Right lobe of liver (tissue), 6 donors: ENCODE results near the gene DCTN1. TPM values are rescaled to one million over a fixed set of nuclear protein-coding genes. Genes with fewer than 3 reads are reported as not detected.

Experiments used
- ATAC-seq, 4 donors: fragments of 200-7000 bp; cut with Tn5 transposase; one replicate each; pipeline ENCODE4 v1.9.1; 2020; ENCODE audit warnings: mild to moderate bottlenecking in 4 of 4, moderate library complexity in 4 of 4
- DNase-seq, 3 donors: peaks; one replicate each; pipeline ENCODE4 v3.0.0-alpha.2; 2020
- H3K27ac ChIP-seq, 3 donors: fragments of 200-600 bp; one replicate each; pipeline ENCODE4 v1.8.0; 2022
- H3K27me3 ChIP-seq, 2 donors: fragments of 200-600 bp; one replicate each; pipeline ENCODE4 v1.8.0; 2022
- H3K36me3 ChIP-seq, 4 donors: fragments of 200-600 bp; sonication (generic) in 1 of 4; one replicate each; pipeline versions ENCODE4 v1.5.1 to v1.8.0; 2017 to 2022; ENCODE audit warnings: control low read depth in 1 of 4
- H3K4me1 ChIP-seq, 4 donors: fragments of 200-600 bp; sonication (generic) in 1 of 4; one replicate each; pipeline versions ENCODE4 v1.5.1 to v1.8.0; 2017 to 2022; ENCODE audit warnings: control low read depth in 1 of 4
- H3K4me3 ChIP-seq, 3 donors: fragments of 200-600 bp; one replicate each; pipeline ENCODE4 v1.8.0; 2022
- H3K9me3 ChIP-seq, 4 donors: fragments of 200-600 bp; sonication (generic) in 1 of 4; one replicate each; pipeline versions ENCODE4 v1.5.1 to v1.8.0; 2017 to 2022; ENCODE audit warnings: control low read depth in 1 of 4
- POLR2A ChIP-seq: fragments of 450-650 bp; IDR thresholded peaks from one replicate; pipeline ENCODE4 v1.6.1; 2017; ENCODE audit warnings: antibody characterized with exemption, mild to moderate bottlenecking
- WGBS: methylation state at CpG from one replicate; pipeline ENCODE4 v1.1.6; 2018; ENCODE audit warnings: low coverage, low lambda C conversion rate; ENCODE audit not compliant: insufficient coverage; ENCODE audit errors: missing lambda C conversion rate; 5-methylcytosine and 5-hydroxymethylcytosine counted together
- intact Hi-C, 2 donors: fragments of 100-400 bp; cut with DNase I; formaldehyde crosslinking; loops; one replicate each; pipeline versions ENCODE4 v1.11.2 to v1.14.1; 2022
- total RNA-seq, 6 experiments: library from RNA; depleted of rRNA in 2 of 6; stranded (reverse); fragments of >200 nt in 2 of 6; fragmentation: NEBNext Ultra II Directional in 3 of 6; extraction: Animal tissue kit (Norgen Biotek cat#: 25700) in 3 of 6; gene quantifications; one replicate each; pipeline versions ENCODE4 v1.1.0 to v1.2.4, GENCODE V29; 2016 to 2023
- TF ChIP-seq, protein P1 (sequence below), 4 donors: fragments of 200-600 bp in 3 of 4; fragments of 450-650 bp in 1 of 4; IDR thresholded peaks; one replicate each; pipeline versions ENCODE4 v1.5.1 to v1.8.0; 2016 to 2022; ENCODE audit warnings: antibody characterized with exemption in 4 of 4, mild to moderate bottlenecking in 2 of 4
- donor health status: DM: no; HTN: yes; CAD: no.
- donor health status: DM: no; HTN: no; CAD: no.
- donor health status: DM: no; HTN: no; CAD: no.
- donor health status: DM: no; HTN: yes; CAD: no.
- donor health status: DM: no; HTN: yes; CAD: no.

The DCTN1 gene
- total RNA-seq, 6 experiments from 2014 or later, result 33.7 to 47.9 (median 37.3) TPM

DNA sequence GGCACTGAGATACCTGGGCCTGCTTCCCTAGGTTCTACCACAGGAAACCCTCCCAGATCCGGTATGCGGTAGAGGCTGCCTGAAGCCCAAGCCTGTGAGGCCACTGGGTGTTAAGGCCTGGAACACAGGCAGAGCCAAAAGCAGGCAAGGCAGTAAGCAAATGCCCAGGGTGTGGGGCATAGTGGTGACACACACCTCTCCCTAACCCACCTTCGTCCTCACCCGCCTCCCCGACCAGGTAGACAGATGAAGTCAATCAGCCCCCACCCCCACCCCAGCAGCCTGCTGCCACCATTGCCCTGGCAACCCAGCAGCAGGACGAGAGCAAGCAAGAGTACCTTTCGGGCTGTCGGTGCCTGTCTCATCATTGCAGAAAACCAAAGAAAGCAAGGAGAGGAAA, 6.1 kb downstream of the DCTN1 start:
- H3K4me1 ChIP-seq, result no peaks in the 10 kb centered on the region
- no peak overlapping the region for H3K4me3 ChIP-seq
- H3K27ac ChIP-seq, result no peak overlapping the region
- TF ChIP-seq, protein P1, sequence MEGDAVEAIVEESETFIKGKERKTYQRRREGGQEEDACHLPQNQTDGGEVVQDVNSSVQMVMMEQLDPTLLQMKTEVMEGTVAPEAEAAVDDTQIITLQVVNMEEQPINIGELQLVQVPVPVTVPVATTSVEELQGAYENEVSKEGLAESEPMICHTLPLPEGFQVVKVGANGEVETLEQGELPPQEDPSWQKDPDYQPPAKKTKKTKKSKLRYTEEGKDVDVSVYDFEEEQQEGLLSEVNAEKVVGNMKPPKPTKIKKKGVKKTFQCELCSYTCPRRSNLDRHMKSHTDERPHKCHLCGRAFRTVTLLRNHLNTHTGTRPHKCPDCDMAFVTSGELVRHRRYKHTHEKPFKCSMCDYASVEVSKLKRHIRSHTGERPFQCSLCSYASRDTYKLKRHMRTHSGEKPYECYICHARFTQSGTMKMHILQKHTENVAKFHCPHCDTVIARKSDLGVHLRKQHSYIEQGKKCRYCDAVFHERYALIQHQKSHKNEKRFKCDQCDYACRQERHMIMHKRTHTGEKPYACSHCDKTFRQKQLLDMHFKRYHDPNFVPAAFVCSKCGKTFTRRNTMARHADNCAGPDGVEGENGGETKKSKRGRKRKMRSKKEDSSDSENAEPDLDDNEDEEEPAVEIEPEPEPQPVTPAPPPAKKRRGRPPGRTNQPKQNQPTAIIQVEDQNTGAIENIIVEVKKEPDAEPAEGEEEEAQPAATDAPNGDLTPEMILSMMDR (IDR thresholded peaks at IDR 0.05), result no peak
- no peak for TF ChIP-seq POLR2A
- H3K36me3 ChIP-seq, result peaks cover 4 to 29% (median 12%) of the 10 kb centered on the region in 4 donors
- ATAC-seq, result no peak
- 73% methylated on average over 4 of the region's 8 CpGs for WGBS
- no peaks in the 10 kb centered on the region for H3K9me3 ChIP-seq
- no peaks in the 10 kb centered on the region for H3K27me3 ChIP-seq
- no peak for DNase-seq
- intact Hi-C loops, result no loop called here

DNA sequence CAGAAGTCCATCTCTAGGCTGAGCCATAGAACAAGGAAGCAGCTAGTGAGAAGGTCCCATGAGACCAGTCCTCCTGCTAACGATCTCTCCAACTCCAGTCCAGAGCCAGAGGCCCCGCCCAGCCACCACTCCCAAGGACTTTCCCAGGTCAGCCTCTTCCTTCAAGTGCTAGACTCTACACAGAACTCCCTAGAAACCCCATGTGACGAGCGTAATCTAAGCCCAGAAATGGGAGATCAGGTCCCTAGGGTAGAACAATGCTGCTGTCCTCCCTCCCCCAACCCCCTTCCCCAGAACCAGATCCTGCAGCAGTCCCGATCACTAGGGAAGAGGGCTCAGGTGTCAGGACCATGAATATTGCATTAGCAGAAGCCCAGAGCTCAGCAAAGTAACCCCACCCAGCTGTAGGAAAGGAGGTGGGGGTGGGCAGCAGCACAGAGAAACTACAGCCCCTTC, 6.9 kb downstream of the DCTN1 start:
- DNase-seq, result no peak
- WGBS, result 90% methylated on average over 5 of the region's 5 CpGs
- Histone ChIP-seq H3K9me3 (no peaks in the 10 kb centered on the region), H3K27ac (no peak overlapping the region), H3K4me3 (no peak overlapping the region), H3K4me1 (no peaks in the 10 kb centered on the region), H3K36me3 (peaks cover 9 to 37% (median 17%) of the 10 kb centered on the region in 4 donors), H3K27me3 (no peaks in the 10 kb centered on the region)
- no peak for TF ChIP-seq POLR2A
- TF ChIP-seq, protein P1 (IDR thresholded peaks at IDR 0.05), result no peak
- intact Hi-C loops, result no loop called here
- no peak for ATAC-seq

DNA sequence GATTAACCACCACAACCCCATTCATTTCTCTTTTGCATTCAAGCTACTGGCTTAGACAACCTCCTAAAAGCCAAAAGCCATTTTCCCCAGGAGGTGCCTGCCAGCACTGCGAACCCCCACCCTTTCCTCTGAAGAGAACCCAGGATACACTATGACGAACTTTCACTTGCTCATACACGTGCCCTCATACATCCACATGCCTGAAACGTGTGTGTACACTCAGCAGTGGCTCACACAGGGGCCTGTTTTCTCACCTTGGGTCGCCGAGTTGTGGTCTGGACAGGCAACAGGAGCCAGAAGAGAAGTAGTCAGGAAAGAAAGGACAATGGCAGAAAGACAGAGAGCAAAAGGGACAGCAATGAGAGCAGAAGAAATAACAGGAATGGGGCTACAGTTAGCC, 7.4 kb downstream of the DCTN1 start:
- H3K4me3 ChIP-seq, result no peak overlapping the region
- H3K36me3 ChIP-seq, result peaks cover 7 to 40% (median 17%) of the 10 kb centered on the region in 4 donors
- TF ChIP-seq, protein P1 (IDR thresholded peaks at IDR 0.05), result no peak
- TF ChIP-seq POLR2A, result no peak
- no peak for DNase-seq
- intact Hi-C loops, result no loop called here
- no peaks in the 10 kb centered on the region for H3K9me3 ChIP-seq
- H3K27me3 ChIP-seq, result no peaks in the 10 kb centered on the region
- H3K4me1 ChIP-seq, result no peaks in the 10 kb centered on the region
- no peak for ATAC-seq
- no peak overlapping the region for H3K27ac ChIP-seq
- whole genome bisulfite sequencing, result 96% methylated on average over 6 of the region's 6 CpGs

DNA sequence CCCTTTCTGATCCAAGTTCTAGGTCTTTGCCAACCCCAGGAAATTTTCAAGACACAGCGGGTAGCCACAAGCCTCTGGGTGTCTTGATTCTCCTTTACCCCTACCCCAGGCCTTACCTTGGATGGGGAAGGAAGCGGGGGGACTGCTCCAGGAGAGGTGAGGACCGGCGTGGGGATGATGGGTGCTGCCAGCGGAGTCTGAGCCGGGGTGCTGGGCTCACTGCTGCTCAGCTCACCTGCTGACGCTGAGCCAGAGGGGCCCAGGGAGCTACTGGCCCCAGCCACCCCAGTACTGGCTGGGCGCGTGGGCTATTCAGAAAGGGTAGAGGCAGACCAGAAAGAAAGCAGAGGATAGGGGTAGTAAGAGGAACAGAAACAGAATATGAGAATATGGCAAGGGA, 8.7 kb downstream of the DCTN1 start:
- Histone ChIP-seq H3K4me1 (no peaks in the 10 kb centered on the region), H3K27ac (no peak overlapping the region), H3K4me3 (no peak overlapping the region), H3K36me3 (peaks cover 8 to 49% (median 20%) of the 10 kb centered on the region in 4 donors), H3K27me3 (no peaks in the 10 kb centered on the region), H3K9me3 (no peaks in the 10 kb centered on the region)
- TF ChIP-seq POLR2A, result no peak
- TF ChIP-seq, protein P1 (IDR thresholded peaks at IDR 0.05), result no peak
- ATAC-seq (no peak), DNase-seq (no peak)
- WGBS, result 95% methylated on average over 8 of the region's 9 CpGs
- intact Hi-C loops, result no loop called here

DNA sequence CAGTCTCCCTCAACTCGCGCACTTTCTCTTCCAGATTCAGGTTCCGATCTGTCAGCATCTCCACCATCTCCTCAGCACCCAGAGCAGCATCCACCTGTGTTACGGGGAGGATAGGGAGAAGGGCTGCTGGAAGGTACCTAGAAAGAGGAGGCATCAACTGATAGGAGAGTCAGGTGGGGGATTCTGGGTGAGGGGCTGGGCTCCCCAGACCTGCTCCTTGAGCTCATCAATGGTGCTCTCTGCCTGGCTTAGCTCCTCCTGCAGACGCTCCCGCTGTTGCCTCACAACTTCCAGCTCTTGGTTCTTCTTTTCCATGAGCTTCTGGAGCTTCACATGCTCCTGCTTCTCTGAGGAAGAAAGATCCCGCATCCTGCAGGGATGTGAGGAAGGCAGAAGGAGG, 10.1 kb downstream of the DCTN1 start:
- no peak for TF ChIP-seq POLR2A
- TF ChIP-seq, protein P1 (IDR thresholded peaks at IDR 0.05), result no peak
- ATAC-seq, result no peak
- H3K36me3 ChIP-seq, result peaks cover 8 to 63% (median 21%) of the 10 kb centered on the region in 4 donors
- H3K4me3 ChIP-seq, result no peak overlapping the region
- intact Hi-C loops, result no loop called here
- WGBS, result 95% methylated on average over 4 of the region's 7 CpGs
- H3K27me3 ChIP-seq, result no peaks in the 10 kb centered on the region
- no peak for DNase-seq
- no peaks in the 10 kb centered on the region for H3K9me3 ChIP-seq
- no peak overlapping the region for H3K27ac ChIP-seq
- peaks cover 0 to 2% (median under 1%) of the 10 kb centered on the region in 4 donors for H3K4me1 ChIP-seq
